ENCODE measurements around the gene EVI5L.

Gene EVI5L

DNA sequence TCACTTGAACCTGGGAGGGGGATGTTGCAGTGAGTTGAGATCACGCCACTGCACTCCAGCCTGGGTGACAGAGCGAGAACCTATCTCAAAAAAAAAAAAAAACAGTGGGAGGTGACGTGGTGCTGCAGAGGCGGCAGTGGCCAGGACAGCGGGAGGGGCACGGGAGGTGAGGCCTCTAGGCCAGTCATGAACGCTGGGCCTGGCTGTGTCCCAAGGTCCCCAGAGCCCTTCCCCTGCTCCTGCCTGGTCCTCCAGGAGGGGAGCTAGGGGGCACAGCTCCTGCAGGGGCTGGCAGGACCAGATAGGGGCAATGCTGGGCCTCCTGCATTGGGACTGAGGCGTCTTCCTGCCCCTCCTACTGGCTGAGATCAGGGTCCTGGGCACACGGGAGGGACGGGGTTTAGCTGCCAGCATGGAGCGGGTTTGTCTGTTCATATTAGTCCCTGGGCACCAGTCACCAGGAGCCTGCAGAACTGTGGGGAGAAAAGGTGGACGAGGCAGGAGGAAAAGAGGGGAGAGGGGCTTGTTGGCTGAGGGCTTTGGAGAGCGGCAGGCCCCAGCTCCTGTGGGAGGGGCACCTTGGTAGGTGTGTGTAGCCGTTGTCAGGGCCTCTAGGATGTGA is 78.2 kb downstream of the EVI5L start:
- DNase-seq (ENCODE audit: extremely low spot score, insufficient read length, low read depth) (no peak), FAIRE-seq (no peak)

DNA sequence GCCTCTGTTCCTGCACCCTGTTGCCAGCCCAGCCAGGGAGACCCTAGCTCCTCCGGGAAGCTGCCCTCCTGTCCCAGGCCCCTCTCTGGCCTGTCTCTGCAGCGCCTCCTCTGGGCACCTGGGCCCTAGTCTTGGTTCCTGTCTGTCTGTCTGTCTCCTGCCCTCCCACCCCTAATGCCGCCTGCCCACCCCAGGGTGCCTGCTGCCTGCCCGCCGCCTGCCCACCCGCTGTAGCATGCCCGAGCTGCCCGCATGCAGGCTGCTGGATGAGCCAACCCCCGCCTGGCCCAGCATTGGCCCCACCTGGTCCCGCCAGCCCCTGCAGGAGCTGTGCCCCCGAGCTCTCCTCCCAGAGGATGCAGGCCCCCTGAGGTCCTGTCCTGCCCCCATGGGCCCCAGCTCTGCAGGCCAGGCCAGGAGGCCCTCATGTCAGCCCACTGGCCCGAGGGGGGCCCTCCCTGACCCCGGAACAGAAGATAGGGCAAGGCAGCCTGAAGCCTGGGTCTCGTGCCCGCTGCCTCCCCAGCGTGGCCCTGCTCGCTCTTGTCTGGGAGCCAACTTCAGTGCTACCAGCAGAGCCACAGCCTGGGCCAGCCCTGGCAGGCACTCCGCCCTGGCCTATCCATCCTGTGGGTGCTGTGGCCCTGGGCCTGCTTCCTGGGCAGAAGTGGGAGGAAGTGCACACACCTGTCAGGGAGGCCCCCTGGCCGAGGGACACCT is 78.9 kb downstream of the EVI5L start:
- no peak for FAIRE-seq
- no peak for DNase-seq (ENCODE audit: extremely low spot score, insufficient read length, low read depth)

DNA sequence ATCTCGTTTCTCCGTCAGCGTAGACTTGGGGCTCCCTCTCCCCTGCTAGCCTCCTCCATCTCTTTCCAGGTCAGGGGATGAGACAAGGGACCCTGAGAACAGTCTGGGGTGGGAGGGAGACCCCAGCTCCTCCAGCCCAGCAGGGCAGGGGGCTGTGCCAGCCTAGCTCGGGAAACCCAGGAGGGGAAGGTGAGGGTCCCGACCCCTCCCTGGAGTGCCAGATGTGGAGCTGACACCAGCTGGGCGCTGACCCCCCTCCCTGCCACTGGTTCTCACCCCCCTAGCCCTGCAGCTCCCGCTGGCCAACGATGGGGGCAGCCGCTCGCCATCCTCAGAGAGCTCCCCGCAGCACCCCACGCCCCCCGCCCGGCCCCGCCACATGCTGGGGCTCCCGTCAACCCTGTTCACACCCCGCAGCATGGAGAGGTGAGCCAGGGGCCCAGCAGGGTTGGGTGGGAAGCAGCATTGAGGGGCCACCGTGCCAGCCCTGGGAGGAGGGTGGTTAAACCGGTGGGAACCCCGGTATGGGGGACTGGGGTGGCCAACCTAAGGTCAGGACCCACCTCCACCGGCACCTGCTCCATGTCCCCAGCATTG is 79.6 kb downstream of the EVI5L start:
- DNase-seq (ENCODE audit: extremely low spot score, insufficient read length, low read depth) (no peak), FAIRE-seq (no peak)

DNA sequence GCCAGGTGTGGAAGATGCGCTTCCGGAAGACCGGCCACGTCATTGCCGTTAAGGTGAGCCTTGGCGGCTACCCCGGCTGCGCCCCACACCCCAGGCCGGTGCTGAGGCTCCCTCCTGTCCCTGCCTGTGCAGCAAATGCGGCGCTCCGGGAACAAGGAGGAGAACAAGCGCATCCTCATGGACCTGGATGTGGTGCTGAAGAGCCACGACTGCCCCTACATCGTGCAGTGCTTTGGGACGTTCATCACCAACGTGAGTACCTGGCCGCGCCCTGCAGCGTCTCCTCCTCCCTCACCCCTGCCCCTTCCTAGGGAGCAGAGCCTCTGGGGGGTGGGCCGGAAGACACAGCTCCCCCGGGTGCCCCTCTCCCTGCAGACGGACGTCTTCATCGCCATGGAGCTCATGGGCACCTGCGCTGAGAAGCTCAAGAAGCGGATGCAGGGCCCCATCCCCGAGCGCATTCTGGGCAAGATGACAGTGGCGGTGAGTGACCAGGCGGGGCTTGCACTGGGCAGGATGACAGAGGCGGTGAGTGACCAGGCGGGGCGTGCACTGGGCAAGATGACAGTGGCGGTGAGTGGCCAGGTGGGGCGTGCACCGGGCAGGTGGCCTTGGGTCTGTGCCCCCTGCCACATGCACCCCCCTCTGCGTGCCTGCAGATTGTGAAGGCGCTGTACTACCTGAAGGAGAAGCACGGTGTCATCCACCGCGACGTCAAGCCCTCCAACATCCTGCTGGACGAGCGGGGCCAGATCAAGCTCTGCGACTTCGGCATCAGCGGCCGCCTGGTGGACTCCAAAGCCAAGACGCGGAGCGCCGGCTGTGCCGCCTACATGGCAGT is 80.5 kb downstream of the EVI5L start:
- FAIRE-seq (no peak), DNase-seq (ENCODE audit: extremely low spot score, insufficient read length, low read depth) (no peak)

DNA sequence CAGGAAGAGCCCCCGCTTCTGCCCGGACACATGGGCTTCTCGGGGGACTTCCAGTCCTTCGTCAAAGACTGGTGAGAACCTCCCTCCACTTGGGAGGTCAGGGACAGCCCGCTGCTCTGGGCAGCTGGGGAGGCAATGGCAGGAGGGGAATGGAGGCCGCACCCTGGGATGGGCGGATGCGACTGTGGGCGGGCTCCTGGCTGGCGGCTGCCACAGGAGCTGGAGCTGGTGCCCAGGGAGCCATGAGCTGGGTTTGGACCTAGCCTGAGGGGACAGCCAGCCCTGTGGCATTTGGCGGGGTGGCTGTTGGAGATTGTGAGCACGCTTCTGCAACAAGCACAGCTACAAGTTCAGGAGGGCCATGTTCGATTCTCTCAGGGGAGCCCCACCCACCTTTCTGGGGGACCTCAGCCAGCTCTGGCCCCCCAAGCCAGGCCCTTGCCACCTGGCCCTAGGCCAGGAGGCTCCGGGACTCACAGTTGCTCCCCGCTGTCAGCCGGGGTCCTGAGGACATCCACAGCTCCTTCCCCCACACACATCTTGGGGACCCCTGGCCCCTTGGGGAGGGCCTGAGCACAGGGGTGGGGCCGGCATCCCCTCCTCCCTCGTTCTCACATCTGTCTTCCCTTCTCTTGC is 81.6 kb downstream of the EVI5L start:
- FAIRE-seq: no peak
- no peak for DNase-seq (ENCODE audit: extremely low spot score, insufficient read length, low read depth)

- DNase-seq (ENCODE audit: extremely low spot score, insufficient read length, low read depth) (no peak), FAIRE-seq (no peak)
Observed at GRCh38 chr19:7912144-7912696, 82.2 kb downstream of the EVI5L start.

GRCh38 chr19:7912697-7913564 is 82.9 kb downstream of the EVI5L start:
- FAIRE-seq: no peak
- no peak for DNase-seq (ENCODE audit: extremely low spot score, insufficient read length, low read depth)

DNA sequence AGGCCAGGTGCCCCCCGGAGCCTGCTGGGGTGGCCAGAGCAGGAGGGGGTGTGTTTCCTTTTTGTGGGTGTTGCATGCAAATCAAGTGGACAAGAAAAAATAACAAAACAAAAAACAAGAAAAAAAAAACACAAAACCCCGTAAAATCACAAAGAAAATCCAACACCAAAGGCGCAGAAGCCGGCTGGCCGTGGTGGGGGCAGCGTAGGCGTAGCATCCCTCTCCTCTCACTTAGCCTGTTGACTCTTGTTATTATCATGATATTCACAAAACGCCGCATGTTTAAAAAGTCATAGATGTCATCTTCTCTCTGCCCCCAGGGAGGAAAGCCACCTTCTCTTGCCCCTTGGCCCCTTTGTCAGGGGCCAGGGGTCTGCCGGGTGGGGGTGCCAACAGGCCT is 83.6 kb downstream of the EVI5L start:
- DNase-seq (ENCODE audit: extremely low spot score, insufficient read length, low read depth) (no peak), FAIRE-seq (no peak)

GRCh38 chr19:7914099-7914498 is 84.1 kb downstream of the EVI5L start:
- FAIRE-seq: no peak

More at GRCh38 chr19:7914099-7914498, 84.1 kb downstream of the EVI5L start:
- no peak for DNase-seq (ENCODE audit: extremely low spot score, insufficient read length, low read depth)

All from GM18507 (cell line).